Measurements from ENCODE around the gene BAG3.
"Not testable (repeated sequence)": the region's sequence is repeated elsewhere in the genome, so short reads cannot be mapped to it uniquely, and the experiment has no call there.

The BAG3 gene

GRCh38 chr10:119650692-119651513 is at the start of gene BAG3:
Gene BAG3, plus strand, starts transcription at chr10:119651380. Its CDS starts 296 bp downstream, at chr10:119651676.
- DNase-seq (ENCODE audit: low read depth in 2 of 2) = peak; percentile 65 to 68

- no peak for DNase-seq (ENCODE audit: low read depth in 2 of 2)
Observed at GRCh38 chr10:119602241-119603095, 48.7 kb upstream of the BAG3 start.

GRCh38 chr10:119604468-119604867 is 46.7 kb upstream of the BAG3 start:
- no peak for DNase-seq (ENCODE audit: low read depth in 2 of 2)

GRCh38 chr10:119608316-119609155 is 42.6 kb upstream of the BAG3 start:
- DNase-seq (ENCODE audit: low read depth in 2 of 2) = no peak

DNA sequence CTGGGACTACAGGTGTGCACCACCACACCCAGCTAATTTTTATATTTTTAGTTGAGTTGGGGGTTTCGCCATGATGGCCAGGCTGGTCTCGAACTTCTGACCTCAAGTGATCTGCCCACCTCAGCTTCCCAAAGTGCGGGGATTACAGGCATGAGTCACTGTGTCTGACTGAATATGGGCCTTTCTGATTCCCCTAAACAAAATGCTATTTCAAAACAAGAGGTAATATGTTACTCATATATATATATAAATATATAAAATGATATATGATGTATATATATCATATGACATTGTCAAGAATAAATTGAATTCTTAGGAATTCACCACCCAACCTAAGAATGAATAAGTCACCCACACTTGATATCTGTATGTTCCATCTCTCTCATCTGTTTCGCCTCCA is 41.7 kb upstream of the BAG3 start:
- no peak for DNase-seq (ENCODE audit: low read depth in 2 of 2)

- no peak for DNase-seq (ENCODE audit: low read depth in 2 of 2)
Observed at GRCh38 chr10:119611433-119611832, 39.7 kb upstream of the BAG3 start.

GRCh38 chr10:119613741-119614140 is 37.4 kb upstream of the BAG3 start:
- DNase-seq (ENCODE audit: low read depth in 2 of 2) = no peak

DNA sequence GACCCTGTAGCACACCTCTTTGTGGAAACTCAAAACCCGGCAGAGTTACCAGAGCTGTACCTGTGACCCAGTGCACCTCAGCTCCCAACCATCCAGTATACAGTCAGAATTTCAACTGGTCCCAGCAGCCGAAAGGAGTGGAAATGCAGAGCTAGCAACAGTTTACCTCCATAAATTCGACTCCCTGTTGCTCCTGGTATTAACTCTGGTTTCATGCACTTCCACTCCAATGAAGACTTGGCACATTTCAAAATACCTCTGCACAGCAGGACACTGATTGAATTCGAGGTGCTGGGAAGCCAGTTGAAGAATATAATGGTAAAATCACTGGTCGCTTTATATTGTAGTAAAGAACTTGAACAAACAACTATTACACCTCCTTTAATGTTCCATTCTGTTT is 36.5 kb upstream of the BAG3 start:
- no peak for DNase-seq (ENCODE audit: low read depth in 2 of 2)

GRCh38 chr10:119616882-119617570 is 34.2 kb upstream of the BAG3 start:
- no peak for DNase-seq (ENCODE audit: low read depth in 2 of 2)

DNA sequence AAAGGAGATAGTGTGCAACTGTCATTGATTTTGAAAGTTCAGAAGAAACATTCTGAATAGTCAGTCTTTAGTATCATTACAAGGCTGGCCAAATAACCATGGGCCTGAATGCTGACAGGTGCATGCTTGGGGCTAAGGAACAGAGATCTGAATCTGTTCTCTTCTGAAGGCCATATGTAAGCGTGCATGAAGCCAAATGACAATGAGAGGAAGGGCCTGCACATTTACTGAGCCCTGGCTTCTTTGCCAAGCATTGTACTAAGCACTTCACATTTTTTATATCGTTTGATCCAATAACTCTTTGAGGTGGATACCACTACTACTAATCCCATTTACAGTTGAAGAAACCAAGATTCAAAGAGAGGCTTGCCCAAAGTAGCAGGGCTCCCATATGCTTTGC is 32.0 kb upstream of the BAG3 start:
- DNase-seq (ENCODE audit: low read depth in 2 of 2) = no peak

GRCh38 chr10:119619811-119620210 is 31.4 kb upstream of the BAG3 start:
- DNase-seq (ENCODE audit: low read depth in 2 of 2) = not testable (repeated sequence)

- no peak for DNase-seq (ENCODE audit: low read depth in 2 of 2)
Observed at GRCh38 chr10:119620241-119621077, 30.7 kb upstream of the BAG3 start.

- DNase-seq (ENCODE audit: low read depth in 2 of 2) = no peak
Observed at GRCh38 chr10:119621078-119621384, 30.1 kb upstream of the BAG3 start.

- no peak for DNase-seq (ENCODE audit: low read depth in 2 of 2)
Observed at GRCh38 chr10:119625570-119626280, 25.5 kb upstream of the BAG3 start.

GRCh38 chr10:119630300-119630699 is 20.9 kb upstream of the BAG3 start:
- DNase-seq (ENCODE audit: low read depth in 2 of 2) = no peak

- no peak for DNase-seq (ENCODE audit: low read depth in 2 of 2)
Observed at GRCh38 chr10:119633538-119634218, 17.5 kb upstream of the BAG3 start.

GRCh38 chr10:119634219-119634544 is 17.0 kb upstream of the BAG3 start:
- no peak for DNase-seq (ENCODE audit: low read depth in 2 of 2)

DNA sequence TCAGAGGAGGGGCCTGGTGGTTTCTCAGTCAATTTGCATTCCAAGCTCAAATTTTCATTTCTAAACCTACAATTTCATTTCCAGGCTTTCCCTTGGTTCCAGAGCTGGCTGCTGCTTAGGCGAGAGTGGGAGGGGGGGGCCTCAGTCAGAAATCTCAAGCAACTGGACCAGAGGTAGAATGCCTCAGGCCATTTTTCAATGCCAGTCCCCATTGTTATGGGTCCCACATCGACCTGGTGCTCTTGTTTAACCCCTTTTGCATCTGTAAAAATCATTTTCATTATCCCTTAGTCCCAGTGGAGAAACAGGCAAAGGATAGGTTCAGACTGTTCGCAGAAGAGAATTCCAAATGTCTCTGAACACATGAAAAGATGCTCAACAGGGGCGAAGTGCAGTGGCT is 13.5 kb upstream of the BAG3 start:
- DNase-seq (ENCODE audit: low read depth in 2 of 2) = no peak

DNA sequence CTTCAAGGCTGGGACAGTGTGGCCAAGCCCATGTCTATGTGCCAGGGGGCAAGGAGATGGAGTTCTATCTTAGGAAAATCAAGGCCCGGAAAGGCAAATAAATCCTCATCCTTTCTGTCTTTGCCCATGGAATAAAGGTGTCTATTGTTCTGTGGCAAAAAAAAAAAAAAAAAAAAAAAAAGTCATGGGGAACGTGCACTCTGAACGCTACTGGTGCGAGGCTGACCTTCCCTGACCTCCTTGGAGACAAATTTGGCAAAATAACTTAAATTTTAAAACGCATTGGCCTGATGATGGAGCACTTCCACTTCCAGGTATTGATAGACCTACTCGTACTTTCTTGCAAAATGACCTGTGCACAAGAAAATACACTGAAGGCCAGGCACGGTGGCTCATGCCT is 12.2 kb upstream of the BAG3 start:
- DNase-seq (ENCODE audit: low read depth in 2 of 2) = no peak

DNA sequence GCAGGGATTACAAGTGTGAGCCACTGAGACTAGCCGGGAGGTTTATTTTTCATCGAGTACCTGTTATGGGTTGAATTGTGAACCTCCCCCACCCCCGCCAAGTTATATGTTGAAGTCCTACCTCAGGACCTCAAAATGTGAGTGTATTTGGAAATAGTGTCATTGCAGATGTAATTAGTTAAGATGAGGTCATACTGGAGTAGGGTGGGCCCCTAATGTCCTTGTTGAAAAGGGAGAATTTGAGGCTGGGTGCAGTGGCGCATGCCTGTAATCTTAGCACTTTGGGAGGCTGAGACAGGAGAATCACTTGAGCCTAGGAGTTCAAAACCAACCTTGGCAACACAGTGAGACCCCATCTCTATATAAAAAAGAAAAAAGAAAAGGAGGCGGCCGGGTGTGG is 10.8 kb upstream of the BAG3 start:
- no peak for DNase-seq (ENCODE audit: low read depth in 2 of 2)

Data from stimulated activated CD8-positive, alpha-beta memory T cell treated with anti-CD3 and anti-CD28 coated beads, Interleukin-7, amount 100 ng/mL, for 1 hour (primary cell).